Fibroblast of skin of abdomen (primary cell): ENCODE measurements around the gene NEXN.
"Not testable (repeated sequence)": the region's sequence is repeated elsewhere in the genome, so short reads cannot be mapped to it uniquely, and the experiment has no call there.

Experiments used
- DNase-seq: peaks from one replicate; pipeline ENCODE4 v3.0.0-alpha.2; 2013

The NEXN gene

GRCh38 chr1:77906019-77906545 lies 17.7 kb downstream of the NEXN start:
- no peak for DNase-seq

- DNase-seq = no peak
Measured at GRCh38 chr1:77906624-77907023, 18.2 kb downstream of the NEXN start.

- no peak for DNase-seq
Measured at GRCh38 chr1:77910116-77910515, 21.7 kb downstream of the NEXN start.

GRCh38 chr1:77918918-77919317 lies 30.5 kb downstream of the NEXN start:
- not testable (repeated sequence) for DNase-seq

- peak; percentile 64 for DNase-seq
Measured at GRCh38 chr1:77925518-77925917, 37.1 kb downstream of the NEXN start.

GRCh38 chr1:77925956-77926355 lies 37.5 kb downstream of the NEXN start:
- DNase-seq = peak; percentile 10

- DNase-seq = no peak
Measured at GRCh38 chr1:77926561-77927357, 38.3 kb downstream of the NEXN start.

- DNase-seq = no peak
Measured at GRCh38 chr1:77927414-77927813, 39.0 kb downstream of the NEXN start.

GRCh38 chr1:77929806-77930205 lies 41.4 kb downstream of the NEXN start:
- DNase-seq = no peak

- no peak for DNase-seq
Measured at GRCh38 chr1:77938651-77939050, 50.2 kb downstream of the NEXN start.

- no peak for DNase-seq
Measured at GRCh38 chr1:77940921-77941570, 52.6 kb downstream of the NEXN start.

GRCh38 chr1:77942400-77943140 lies 54.1 kb downstream of the NEXN start:
- no peak for DNase-seq

GRCh38 chr1:77945345-77945744 lies 56.9 kb downstream of the NEXN start:
- DNase-seq = no peak

- DNase-seq = peak; percentile 31
Measured at GRCh38 chr1:77948841-77949424, 60.5 kb downstream of the NEXN start.

GRCh38 chr1:77950873-77951272 lies 62.4 kb downstream of the NEXN start:
- DNase-seq = no peak

GRCh38 chr1:77951328-77951727 lies 62.9 kb downstream of the NEXN start:
- no peak for DNase-seq

- DNase-seq = no peak
Measured at GRCh38 chr1:77953907-77954306, 65.5 kb downstream of the NEXN start.

- peak; percentile 19 for DNase-seq
Measured at GRCh38 chr1:77954521-77954920, 66.1 kb downstream of the NEXN start.

- DNase-seq = no peak
Measured at GRCh38 chr1:77955709-77956108, 67.3 kb downstream of the NEXN start.

GRCh38 chr1:77956464-77956863 lies 68.0 kb downstream of the NEXN start:
- no peak for DNase-seq

- no peak for DNase-seq
Measured at GRCh38 chr1:77958391-77958790, 70.0 kb downstream of the NEXN start.

GRCh38 chr1:77958850-77959249 lies 70.4 kb downstream of the NEXN start:
- no peak for DNase-seq

- DNase-seq = no peak
Measured at GRCh38 chr1:77961392-77961791, 73.0 kb downstream of the NEXN start.
